Spleen (tissue), 11 donors: ENCODE measurements around the gene TMEM182. TPM values are rescaled to one million over a fixed set of nuclear protein-coding genes. Genes with fewer than 3 reads are reported as not detected.
A peak's percentile ranks its signal among the peaks of the same experiment; 100 is the strongest.

Experiments
- DNase-seq: peaks from one replicate; pipeline ENCODE4 v3.0.0-alpha.2; 2020
- H3K27ac ChIP-seq, 8 donors: fragments of 200-600 bp; sonication (generic) in 7 of 8; 1 replicate in 4 of 8; 2 replicates in 4 of 8; pipeline versions ENCODE4 v1.5.0 to v1.8.0; 2016 to 2021; ENCODE audit warnings: inconsistent platforms in 4 of 8, mild to moderate bottlenecking in 4 of 8, moderate library complexity in 1 of 8
- H3K27me3 ChIP-seq, 7 donors: fragments of 200-600 bp; sonication (generic) in 6 of 7; replicated peaks in 1 of 7; 1 replicate in 4 of 7; 2 replicates in 3 of 7; pipeline versions ENCODE4 v1.5.0 to v1.8.0; 2016 to 2021; ENCODE audit warnings: inconsistent platforms in 3 of 7, mild to moderate bottlenecking in 1 of 7
- H3K36me3 ChIP-seq, 6 donors: fragments of 200-600 bp; sonication (generic) in 5 of 6; 1 replicate in 4 of 6; 2 replicates in 2 of 6; pipeline versions ENCODE4 v1.5.0 to v1.8.0; 2016 to 2021; ENCODE audit warnings: inconsistent platforms in 2 of 6
- H3K4me1 ChIP-seq, 6 donors: fragments of 200-600 bp; sonication (generic) in 5 of 6; 1 replicate in 3 of 6; 2 replicates in 3 of 6; pipeline versions ENCODE4 v1.5.0 to v1.8.0; 2016 to 2021; ENCODE audit warnings: inconsistent platforms in 3 of 6
- H3K4me3 ChIP-seq, 8 donors: fragments of 200-600 bp; sonication (generic) in 7 of 8; 1 replicate in 4 of 8; 2 replicates in 4 of 8; pipeline versions ENCODE4 v1.5.0 to v1.8.0; 2016 to 2021; ENCODE audit warnings: inconsistent platforms in 4 of 8, mild to moderate bottlenecking in 4 of 8, moderate library complexity in 2 of 8
- H3K9me3 ChIP-seq, 8 donors: fragments of 200-600 bp; sonication (generic) in 7 of 8; 1 replicate in 4 of 8; 2 replicates in 4 of 8; pipeline versions ENCODE4 v1.5.0 to v1.8.0; 2016 to 2021; ENCODE audit warnings: inconsistent platforms in 4 of 8
- CTCF ChIP-seq, 11 experiments: fragments of 200-600 bp in 7 of 11; fragments of 450-650 bp in 4 of 11; sonication (generic) in 4 of 11; IDR thresholded peaks in 8 of 11; conservative IDR thresholded peaks in 3 of 11; 1 replicate in 7 of 11; 2 replicates in 4 of 11; pipeline versions ENCODE4 v1.4.0 to v1.8.0; 2016 to 2021; ENCODE audit warnings: antibody characterized with exemption in 11 of 11, inconsistent platforms in 4 of 11, mild to moderate bottlenecking in 1 of 11
- POLR2A ChIP-seq, 3 donors: fragments of 450-650 bp; IDR thresholded peaks; one replicate each; pipeline ENCODE4 v1.5.1; 2017; ENCODE audit warnings: antibody characterized with exemption in 3 of 3, mild to moderate bottlenecking in 1 of 3
- POLR2AphosphoS5 ChIP-seq, 3 donors: sonication (generic); formaldehyde crosslinking; IDR thresholded peaks; one replicate each; pipeline ENCODE4 v1.5.1; 2017; ENCODE audit warnings: antibody characterized with exemption in 3 of 3
- WGBS, 5 donors: extraction: QIAGEN DNeasy Blood & Tissue Kit in 3 of 5; methylation state at CpG; one replicate each; pipeline versions ENCODE4 v1.1.5 to v1.1.7; 2013 to 2018; 5-methylcytosine and 5-hydroxymethylcytosine counted together
- intact Hi-C: fragments of 100-400 bp; cut with DNase I; formaldehyde crosslinking; loops from one replicate; pipeline ENCODE4 v1.15.0; 2023; ENCODE audit warnings: low total_unique reads
- polyA plus RNA-seq, 3 donors: library from polyadenylated mRNA; stranded (reverse); fragments of 200-250 nt; gene quantifications; one replicate each; pipeline ENCODE4 v1.2.1, GENCODE V29; 2013
- total RNA-seq, 7 donors: library from RNA; depleted of rRNA in 3 of 7; stranded (reverse); fragments of >200 nt in 3 of 7; fragmentation: NEBNext Ultra II Directional in 4 of 7; extraction: Animal tissue kit (Norgen Biotek cat#: 25700) in 4 of 7; gene quantifications; one replicate each; pipeline versions ENCODE4 v1.1.0 to v1.2.1, GENCODE V29; 2016 to 2021
- donor health status: healthy with polysubstance abuse.
- donor health status: DM: no; HTN: no; CAD: no; lungs with moderate emphysema.
- donor health status: DM: no; HTN: no; CAD: no.
- donor health status: Bipolar disorder and iron deficiency.
- donor health status: healthy.
- donor health status: DM: no; HTN: no; CAD: no.
- donor health status: DM: yes; HTN: yes; CAD: no.

TMEM182 gene
- total and polyA plus RNA-seq, 10 donors, result 1.3 to 8.6 (median 3.2) TPM

- WGBS, 5 donors, result 80 to 93% (median 89%) methylated on average over 2 of the region's 2 CpGs
- Histone ChIP-seq H3K4me3 (no peak overlapping the region), H3K36me3 (no peaks in the 10 kb centered on the region), H3K27me3 (no peaks in the 10 kb centered on the region), H3K4me1 (no peaks in the 10 kb centered on the region), H3K9me3 (no peaks in the 10 kb centered on the region), H3K27ac (no peak overlapping the region)
- intact Hi-C loops, result no loop called here
- DNase-seq, result no peak
- no peak for TF ChIP-seq CTCF (IDR thresholded peaks at IDR 0.05 in 8 of 11, conservative IDR thresholded peaks at IDR 0.05 in 3 of 11)
- TF ChIP-seq POLR2AphosphoS5 (IDR thresholded peaks at IDR 0.05), result no peak
- no peak for TF ChIP-seq POLR2A (IDR thresholded peaks at IDR 0.05)
Measured at GRCh38 chr2:102832789-102833188, 71.0 kb downstream of the TMEM182 start.

GRCh38 chr2:102834523-102835273 lies 72.9 kb downstream of the TMEM182 start:
- TF ChIP-seq CTCF (IDR thresholded peaks at IDR 0.05 in 8 of 11, conservative IDR thresholded peaks at IDR 0.05 in 3 of 11) (no peak), POLR2A (IDR thresholded peaks at IDR 0.05) (no peak), POLR2AphosphoS5 (IDR thresholded peaks at IDR 0.05) (no peak)
- Histone ChIP-seq H3K27ac (no peak overlapping the region), H3K4me1 (peaks cover 0 to 1% (median under 1%) of the 10 kb centered on the region in 6 donors), H3K4me3 (no peak overlapping the region), H3K9me3 (no peaks in the 10 kb centered on the region), H3K36me3 (no peaks in the 10 kb centered on the region), H3K27me3 (no peaks in the 10 kb centered on the region)
- WGBS, 5 donors, result 71 to 92% (median 84%) methylated on average over 6 of the region's 6 CpGs
- no peak for DNase-seq
- intact Hi-C loops, result no loop called here

- Histone ChIP-seq H3K4me3 (no peak overlapping the region), H3K4me1 (peaks cover 0 to 5% (median 1%) of the 10 kb centered on the region in 6 donors), H3K9me3 (no peaks in the 10 kb centered on the region), H3K36me3 (no peaks in the 10 kb centered on the region), H3K27ac (no peak overlapping the region), H3K27me3 (no peaks in the 10 kb centered on the region)
- 72 to 88% (median 78%) methylated on average over 8 of the region's 8 CpGs for WGBS, 5 donors
- no peak for TF ChIP-seq POLR2A (IDR thresholded peaks at IDR 0.05)
- no peak for TF ChIP-seq POLR2AphosphoS5 (IDR thresholded peaks at IDR 0.05)
- TF ChIP-seq CTCF (IDR thresholded peaks at IDR 0.05 in 8 of 11, conservative IDR thresholded peaks at IDR 0.05 in 3 of 11), result no peak
- intact Hi-C loops, result no loop called here
- DNase-seq, result no peak
Measured at GRCh38 chr2:102837626-102838198, 75.9 kb downstream of the TMEM182 start.

GRCh38 chr2:102839668-102840388 lies 78.0 kb downstream of the TMEM182 start:
- no peak for DNase-seq

More at GRCh38 chr2:102839668-102840388, 78.0 kb downstream of the TMEM182 start:
- peaks cover 0 to 5% (median 1%) of the 10 kb centered on the region in 6 donors for H3K4me1 ChIP-seq
- TF ChIP-seq POLR2A (IDR thresholded peaks at IDR 0.05), result no peak
- peak; percentile 26 to 85 (median 75) for TF ChIP-seq CTCF (IDR thresholded peaks at IDR 0.05 in 8 of 11, conservative IDR thresholded peaks at IDR 0.05 in 3 of 11)
- intact Hi-C loops, result no loop called here
- H3K36me3 ChIP-seq, result no peaks in the 10 kb centered on the region
- WGBS, 5 donors, result 40 to 46% (median 43%) methylated on average over 8 of the region's 8 CpGs
- H3K4me3 ChIP-seq, result no peak overlapping the region
- no peak overlapping the region for H3K27ac ChIP-seq
- H3K27me3 ChIP-seq, result no peaks in the 10 kb centered on the region
- H3K9me3 ChIP-seq, result no peaks in the 10 kb centered on the region
